Measurements from ENCODE around the gene SERTAD3. TPM values are rescaled to one million over a fixed set of nuclear protein-coding genes. Genes with fewer than 3 reads are reported as not detected.

SERTAD3 gene
- polyA plus RNA-seq, 2 of the 4 experiments (the other 2 are of a cell fraction), result 39.7 to 40.2 TPM

DNA sequence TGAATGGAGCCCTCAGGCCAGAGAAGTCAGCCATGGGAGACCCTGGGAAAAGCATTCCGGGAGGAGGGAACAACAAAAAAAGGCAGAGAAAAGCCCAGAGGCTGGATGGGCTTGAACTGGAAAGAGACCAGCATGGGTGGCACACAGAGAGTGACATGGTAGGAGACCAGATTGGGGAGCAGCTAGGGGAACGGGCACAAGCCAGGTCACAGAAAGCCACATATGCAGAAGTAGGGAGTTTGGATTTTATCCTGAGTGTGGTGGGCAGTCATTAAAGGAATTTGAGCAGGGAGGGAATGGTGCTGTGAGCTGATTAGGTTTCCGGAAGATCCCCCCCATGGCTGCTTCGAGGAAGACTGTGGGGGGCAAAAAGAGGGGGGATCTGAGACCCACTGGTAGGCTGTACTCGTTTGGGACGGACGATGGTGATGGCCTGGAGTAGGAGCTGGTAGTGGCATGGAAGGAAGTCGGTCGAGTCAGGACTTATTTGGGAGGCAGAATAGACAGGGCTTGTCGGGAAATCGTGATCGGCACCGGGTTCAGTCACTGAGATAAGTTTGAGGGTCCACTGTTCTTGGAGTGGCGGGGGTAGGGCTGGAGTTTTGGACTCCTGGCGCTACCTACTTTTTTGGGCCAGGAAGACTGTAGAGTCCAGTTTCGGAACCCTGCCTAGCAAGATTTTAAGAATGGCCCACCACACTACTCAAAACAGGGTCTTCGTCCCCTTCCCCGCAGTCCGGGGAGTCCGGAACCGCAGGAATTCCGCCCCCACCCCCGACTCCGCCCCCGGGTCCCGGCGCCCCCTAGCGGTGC is 19.3 kb downstream of the SERTAD3 start:
- FAIRE-seq, result no peak
- POLR2A ChIA-PET, result interaction anchor here (0.6 to 5.8 kb wide), 5 partner anchors 9 to 161 kb away, joined by 3 to 208 read pairs (median 6); partner anchors contain the start of gene SERTAD3
- CTCF ChIA-PET, result interaction anchor here (0.8 to 26.4 kb wide), 19 partner anchors 8 to 221 kb away, joined by 3 to 950 read pairs (median 4); partner anchors contain the start of genes BLVRB, PRX, SERTAD1 and SERTAD3
- no peak for DNase-seq (ENCODE audit: low read depth in 1 of 2, low spot score in 1 of 2)
- Histone ChIP-seq H3K4me1 (peaks cover 25% of the 10 kb centered on the region), H3K4me2 (peak overlapping the region; percentile 98), H3K4me3 (peak overlapping the region; percentile 66), H3K27ac (peak overlapping the region; percentile 93 to 94), H3K9me3 (no peaks in the 10 kb centered on the region)
- peak in 1 of 2 experiments; percentile 4; a peak in 2 of 6 replicates for ATAC-seq
- TF ChIP-seq ESRRA (IDR thresholded peaks at IDR 0.05; ENCODE audit: borderline replicate concordance, low read length), result no peak
- TF ChIP-seq MAZ (IDR thresholded peaks at IDR 0.05; ENCODE audit: borderline replicate concordance, low read depth, low read length), result 0 out of 2 replicates have a peak, but pooled peaks have one; percentile 31
- no peak for TF ChIP-seq ZNF302 (CRISPR knock-in tag; IDR thresholded peaks at IDR 0.05)
- TF ChIP-seq, protein P1, sequence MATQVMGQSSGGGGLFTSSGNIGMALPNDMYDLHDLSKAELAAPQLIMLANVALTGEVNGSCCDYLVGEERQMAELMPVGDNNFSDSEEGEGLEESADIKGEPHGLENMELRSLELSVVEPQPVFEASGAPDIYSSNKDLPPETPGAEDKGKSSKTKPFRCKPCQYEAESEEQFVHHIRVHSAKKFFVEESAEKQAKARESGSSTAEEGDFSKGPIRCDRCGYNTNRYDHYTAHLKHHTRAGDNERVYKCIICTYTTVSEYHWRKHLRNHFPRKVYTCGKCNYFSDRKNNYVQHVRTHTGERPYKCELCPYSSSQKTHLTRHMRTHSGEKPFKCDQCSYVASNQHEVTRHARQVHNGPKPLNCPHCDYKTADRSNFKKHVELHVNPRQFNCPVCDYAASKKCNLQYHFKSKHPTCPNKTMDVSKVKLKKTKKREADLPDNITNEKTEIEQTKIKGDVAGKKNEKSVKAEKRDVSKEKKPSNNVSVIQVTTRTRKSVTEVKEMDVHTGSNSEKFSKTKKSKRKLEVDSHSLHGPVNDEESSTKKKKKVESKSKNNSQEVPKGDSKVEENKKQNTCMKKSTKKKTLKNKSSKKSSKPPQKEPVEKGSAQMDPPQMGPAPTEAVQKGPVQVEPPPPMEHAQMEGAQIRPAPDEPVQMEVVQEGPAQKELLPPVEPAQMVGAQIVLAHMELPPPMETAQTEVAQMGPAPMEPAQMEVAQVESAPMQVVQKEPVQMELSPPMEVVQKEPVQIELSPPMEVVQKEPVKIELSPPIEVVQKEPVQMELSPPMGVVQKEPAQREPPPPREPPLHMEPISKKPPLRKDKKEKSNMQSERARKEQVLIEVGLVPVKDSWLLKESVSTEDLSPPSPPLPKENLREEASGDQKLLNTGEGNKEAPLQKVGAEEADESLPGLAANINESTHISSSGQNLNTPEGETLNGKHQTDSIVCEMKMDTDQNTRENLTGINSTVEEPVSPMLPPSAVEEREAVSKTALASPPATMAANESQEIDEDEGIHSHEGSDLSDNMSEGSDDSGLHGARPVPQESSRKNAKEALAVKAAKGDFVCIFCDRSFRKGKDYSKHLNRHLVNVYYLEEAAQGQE (IDR thresholded peaks at IDR 0.05), result no peak
- peak; percentile 36; the same call in 1 of the 2 replicates for TF ChIP-seq POLR2A (IDR thresholded peaks at IDR 0.05; ENCODE audit: low read length)
- TF ChIP-seq JUNB (IDR thresholded peaks at IDR 0.05), result no peak
- 2% methylated on average over 22 of the region's 28 CpGs for WGBS (ENCODE audit: missing lambda C conversion rate)

GRCh38 chr19:40423938-40424337 is 20.2 kb downstream of the SERTAD3 start:
- Histone ChIP-seq H3K9me3 (no peaks in the 10 kb centered on the region), H3K4me1 (peaks cover 25% of the 10 kb centered on the region), H3K27ac (peak overlapping the region; percentile 93 to 94), H3K4me3 (peak overlapping the region; percentile 66; the same call in 2 of the 3 replicates), H3K4me2 (peak overlapping the region; percentile 98)
- ChIA-PET POLR2A (interaction anchor here (0.8 to 5.8 kb wide), 4 partner anchors 8 to 162 kb away, joined by 3 to 208 read pairs (median 4); partner anchors contain the start of gene SERTAD3), CTCF (interaction anchor here (0.9 to 26.4 kb wide), 16 partner anchors 7 to 222 kb away, joined by 3 to 950 read pairs (median 6); partner anchors contain the start of genes BLVRB, PRX, SERTAD1 and SERTAD3)
- WGBS (ENCODE audit: missing lambda C conversion rate), result 96% methylated on average over 6 of the region's 6 CpGs
- ATAC-seq, result no peak
- no peak for DNase-seq (ENCODE audit: low read depth in 1 of 2, low spot score in 1 of 2)
- no peak for FAIRE-seq
- no peak for TF ChIP-seq RAD21 (conservative IDR thresholded peaks at IDR 0.05 in 1 of 2, IDR thresholded peaks at IDR 0.05 in 1 of 2)

DNA sequence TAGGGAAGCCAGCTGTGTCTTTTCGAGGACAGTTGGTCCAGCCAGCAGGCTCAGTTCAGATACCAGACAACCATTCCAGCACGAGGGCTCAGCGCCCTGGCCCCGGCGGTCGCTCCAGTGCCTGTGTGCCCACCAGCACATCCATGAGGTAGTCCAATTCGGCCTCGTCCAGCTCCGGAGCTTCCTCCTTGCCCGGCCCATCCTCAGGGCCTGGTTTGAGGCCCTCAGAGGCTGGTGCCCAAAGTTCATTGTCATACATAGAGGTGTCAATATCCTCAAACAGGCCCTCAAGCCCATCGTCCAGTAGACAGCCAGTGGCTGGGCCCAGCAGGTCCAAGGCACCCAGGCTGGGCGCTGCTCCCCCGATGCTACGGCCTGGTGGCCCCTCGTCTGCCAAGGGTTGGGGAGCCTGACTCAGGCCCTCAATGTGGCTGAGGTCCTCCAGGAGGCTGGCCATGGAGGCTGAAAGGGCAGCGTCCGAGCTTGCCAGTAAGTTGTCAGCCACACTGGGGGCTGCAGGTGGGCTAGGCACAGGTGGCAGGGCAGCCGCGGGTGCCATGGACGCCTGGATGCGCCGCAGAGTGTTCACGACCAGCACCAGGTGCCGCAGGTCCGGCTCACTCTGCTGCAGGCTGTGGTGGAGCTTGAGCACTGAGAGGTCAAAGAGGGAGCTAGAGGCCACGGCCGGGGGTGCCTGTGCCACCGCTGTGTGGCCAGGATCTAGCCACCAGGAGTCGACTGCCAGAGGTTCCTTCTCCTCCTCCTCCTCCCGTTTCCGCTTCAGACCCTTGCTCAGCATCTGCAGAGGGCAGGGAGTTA is 21.2 kb downstream of the SERTAD3 start:
- Histone ChIP-seq H3K27ac (peak overlapping the region; percentile 94 to 96; a peak in 4 of 6 replicates), H3K4me3 (no peak overlapping the region), H3K4me1 (peaks cover 25% of the 10 kb centered on the region), H3K9me3 (no peaks in the 10 kb centered on the region), H3K4me2 (no peak overlapping the region)
- WGBS (ENCODE audit: missing lambda C conversion rate), result 91% methylated on average over 31 of the region's 31 CpGs
- POLR2A ChIA-PET, result interaction anchor here (0.6 to 5.8 kb wide), 5 partner anchors 9 to 42 kb away, joined by 4 to 208 read pairs (median 4); partner anchors contain the start of genes BLVRB and SERTAD3
- DNase-seq (ENCODE audit: low read depth in 1 of 2, low spot score in 1 of 2), result no peak
- no peak for ATAC-seq
- CTCF ChIA-PET, result interaction anchor here (0.6 to 26.4 kb wide), 15 partner anchors 15 to 283 kb away, joined by 3 to 950 read pairs (median 4); partner anchors contain the start of genes BLVRB, PRX, SERTAD1 and SERTAD3
- FAIRE-seq, result no peak
- TF ChIP-seq CBX8 (IDR thresholded peaks at IDR 0.05) (no peak), HOXB5 (CRISPR knock-in tag; IDR thresholded peaks at IDR 0.05) (peak; percentile 19; the same call in 1 of the 2 replicates)

Data from A549 (cell line).